ENCODE data around the gene ME3.

Gene ME3

GRCh38 chr11:86687185-86687778 lies 14.9 kb upstream of the ME3 start:
- no peak for TF ChIP-seq CTCF (IDR thresholded peaks at IDR 0.05; ENCODE audit: insufficient read depth, low read depth, low read length, missing control alignments)
- no peak overlapping the region for H3K4me3 ChIP-seq (ENCODE audit: low read depth, low read length)
- no peak for DNase-seq (ENCODE audit: low read depth)

GRCh38 chr11:86686531-86686930 lies 14.1 kb upstream of the ME3 start:
- no peak for DNase-seq (ENCODE audit: low read depth)
- no peak for TF ChIP-seq CTCF (IDR thresholded peaks at IDR 0.05; ENCODE audit: insufficient read depth, low read depth, low read length, missing control alignments)
- H3K4me3 ChIP-seq (ENCODE audit: low read depth, low read length): no peak overlapping the region

- no peak overlapping the region for H3K4me3 ChIP-seq (ENCODE audit: low read depth, low read length)
- no peak for DNase-seq (ENCODE audit: low read depth)
- no peak for TF ChIP-seq CTCF (IDR thresholded peaks at IDR 0.05; ENCODE audit: insufficient read depth, low read depth, low read length, missing control alignments)
Measured at GRCh38 chr11:86681483-86681756, 9.0 kb upstream of the ME3 start.

- H3K4me3 ChIP-seq (ENCODE audit: low read depth, low read length): no peak overlapping the region
- DNase-seq (ENCODE audit: low read depth): no peak
- TF ChIP-seq CTCF (IDR thresholded peaks at IDR 0.05; ENCODE audit: insufficient read depth, low read depth, low read length, missing control alignments): no peak
Measured at GRCh38 chr11:86680716-86681482, 8.5 kb upstream of the ME3 start.

GRCh38 chr11:86678823-86679222 lies 6.4 kb upstream of the ME3 start:
- H3K4me3 ChIP-seq (ENCODE audit: low read depth, low read length): no peak overlapping the region
- TF ChIP-seq CTCF (IDR thresholded peaks at IDR 0.05; ENCODE audit: insufficient read depth, low read depth, low read length, missing control alignments): no peak
- no peak for DNase-seq (ENCODE audit: low read depth)

GRCh38 chr11:86678296-86678695 lies 5.9 kb upstream of the ME3 start:
- DNase-seq (ENCODE audit: low read depth): no peak

More at GRCh38 chr11:86678296-86678695, 5.9 kb upstream of the ME3 start:
- no peak for TF ChIP-seq CTCF (IDR thresholded peaks at IDR 0.05; ENCODE audit: insufficient read depth, low read depth, low read length, missing control alignments)
- no peak overlapping the region for H3K4me3 ChIP-seq (ENCODE audit: low read depth, low read length)

All from GM12865 (cell line).